Heart left ventricle (tissue), 13 donors: ENCODE results near the gene THSD4.

Experiments used
- POLR2A ChIP-seq, 2 donors: fragments of 450-650 bp; IDR thresholded peaks; one replicate each; pipeline ENCODE4 v1.6.1; 2017; ENCODE audit warnings: antibody characterized with exemption in 2 of 2, mild to moderate bottlenecking in 2 of 2, moderate library complexity in 2 of 2
- TF ChIP-seq, protein P1 (sequence below), 12 donors: fragments of 200-600 bp; sonication (generic) in 4 of 12; IDR thresholded peaks; one replicate each; pipeline versions ENCODE4 v1.5.0 to v1.8.0; 2018 to 2022; ENCODE audit warnings: antibody characterized with exemption in 12 of 12, mild to moderate bottlenecking in 5 of 12
- donor health status: ischemic (EF 13 %, LVEDD 7.1; RV severe dilation, severe dysfunction).
- donor health status: DM: no; HTN: yes; CAD: no.
- donor health status: DM: no; HTN: no; CAD: no.
- donor health status: ischemic (EF 25% LVEDD 6.9; RV normal size, moderate dysfunction).
- donor health status: ischemic (EF 25% LVEDD 5.7; RV mildly dilated, moderate dysfunction).
- donor health status: ischemic (EF 35%, LVEDD 5.7; RV mildly dilated, moderate dysfunction).
- donor health status: nonischemic (EF 11% LVEDD 7.7; RV severe dilation, severe dysfunction).
- donor health status: DM: yes; HTN: yes; CAD: no.
- donor health status: PGD.
- donor health status: ischemic (EF 29% LVEDD 5.4; RV normal size, mild dysfunction).
- donor health status: nonischemic (EF 23%, LVEDD 6.1; RV moderate dilation, normal function).

DNA sequence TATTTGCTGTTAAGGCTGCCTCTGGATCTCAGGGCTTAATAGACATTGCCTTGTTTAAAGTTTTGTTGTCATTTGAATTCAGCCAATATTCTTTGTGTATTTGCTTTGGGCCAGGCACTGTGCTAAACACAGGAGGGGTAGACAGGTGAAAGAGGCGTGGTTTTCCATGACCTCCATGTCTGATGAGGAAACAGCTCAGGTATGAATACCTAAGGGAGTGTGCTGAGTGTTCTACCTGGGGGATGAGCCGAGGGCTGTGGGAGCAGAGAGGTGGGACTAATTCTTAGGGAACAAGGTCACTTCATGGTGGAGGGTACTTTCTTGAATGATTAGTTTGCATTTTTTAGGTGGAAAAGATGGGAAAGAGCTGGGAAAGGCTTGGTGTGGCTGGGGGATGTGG is 108.2 kb downstream of the THSD4 start:
- TF ChIP-seq, protein P1, sequence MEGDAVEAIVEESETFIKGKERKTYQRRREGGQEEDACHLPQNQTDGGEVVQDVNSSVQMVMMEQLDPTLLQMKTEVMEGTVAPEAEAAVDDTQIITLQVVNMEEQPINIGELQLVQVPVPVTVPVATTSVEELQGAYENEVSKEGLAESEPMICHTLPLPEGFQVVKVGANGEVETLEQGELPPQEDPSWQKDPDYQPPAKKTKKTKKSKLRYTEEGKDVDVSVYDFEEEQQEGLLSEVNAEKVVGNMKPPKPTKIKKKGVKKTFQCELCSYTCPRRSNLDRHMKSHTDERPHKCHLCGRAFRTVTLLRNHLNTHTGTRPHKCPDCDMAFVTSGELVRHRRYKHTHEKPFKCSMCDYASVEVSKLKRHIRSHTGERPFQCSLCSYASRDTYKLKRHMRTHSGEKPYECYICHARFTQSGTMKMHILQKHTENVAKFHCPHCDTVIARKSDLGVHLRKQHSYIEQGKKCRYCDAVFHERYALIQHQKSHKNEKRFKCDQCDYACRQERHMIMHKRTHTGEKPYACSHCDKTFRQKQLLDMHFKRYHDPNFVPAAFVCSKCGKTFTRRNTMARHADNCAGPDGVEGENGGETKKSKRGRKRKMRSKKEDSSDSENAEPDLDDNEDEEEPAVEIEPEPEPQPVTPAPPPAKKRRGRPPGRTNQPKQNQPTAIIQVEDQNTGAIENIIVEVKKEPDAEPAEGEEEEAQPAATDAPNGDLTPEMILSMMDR (IDR thresholded peaks at IDR 0.05) = no peak
- TF ChIP-seq POLR2A (IDR thresholded peaks at IDR 0.05) = no peak
